ENCODE measurements around the gene PPP2R2C.

PPP2R2C gene

DNA sequence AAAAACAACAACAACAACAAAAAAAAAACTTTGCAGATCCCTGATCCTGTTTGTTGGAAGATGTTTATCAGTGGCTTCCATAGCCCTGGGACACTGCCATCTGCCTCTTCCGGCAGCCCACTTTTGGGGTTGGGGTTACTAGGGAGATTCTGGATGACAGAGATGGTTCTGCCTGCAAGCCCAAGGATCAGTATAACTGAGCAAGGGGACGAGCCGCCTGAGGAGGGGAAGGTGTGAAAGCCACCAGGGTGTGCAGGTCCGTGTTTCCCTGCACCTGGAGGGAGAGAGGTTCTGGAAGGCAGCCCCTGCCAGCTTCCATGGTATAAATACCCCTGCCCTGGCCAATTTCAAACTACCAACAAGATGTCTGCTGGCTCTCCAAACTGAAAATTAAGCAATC lies 41.5 kb downstream of the PPP2R2C start:
- H3K4me3 ChIP-seq (ENCODE audit: low read depth, low read length) = no peak overlapping the region

DNA sequence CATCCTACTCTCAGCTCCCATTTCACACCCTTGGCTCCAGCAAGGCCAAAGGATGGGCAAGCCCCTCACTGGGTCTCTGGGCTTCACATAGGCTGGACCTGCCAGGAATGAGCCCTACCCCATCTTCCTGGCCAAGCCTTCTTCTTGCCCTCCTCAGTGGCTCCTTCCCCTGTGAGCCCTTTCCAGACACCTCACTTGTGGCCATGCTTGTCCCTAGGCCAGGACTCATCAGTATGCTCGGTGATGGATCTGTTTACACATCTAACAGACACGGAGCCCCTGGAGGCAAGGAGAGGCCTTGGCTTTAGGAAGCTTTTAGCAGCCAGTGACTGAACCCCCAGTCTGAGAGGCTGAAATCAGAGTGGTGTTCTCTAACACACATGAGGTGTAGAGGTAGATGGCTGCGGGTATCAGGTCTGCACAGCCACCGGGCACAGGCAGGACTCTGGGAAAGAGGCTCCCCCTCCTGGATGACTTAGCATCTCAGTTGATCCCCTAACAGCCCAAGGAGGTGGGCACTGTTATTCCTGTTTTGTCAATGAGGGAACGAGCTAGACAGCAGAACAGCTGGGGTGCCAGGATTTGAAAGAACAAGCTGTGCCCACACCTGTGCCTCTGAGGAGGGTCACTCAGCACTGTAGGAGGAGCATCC lies 44.8 kb downstream of the PPP2R2C start:
- no peaks in the 10 kb centered on the region for H3K4me1 ChIP-seq (ENCODE audit: control insufficient read depth, insufficient read depth, low read length)
- no peak overlapping the region for H3K27ac ChIP-seq (ENCODE audit: low read depth, low read length)
- H3K36me3 ChIP-seq (ENCODE audit: control insufficient read depth, insufficient read depth, low read length) = no peaks in the 10 kb centered on the region
- H3K9ac ChIP-seq (ENCODE audit: low read depth, low read length) = no peak overlapping the region
- no peaks in the 10 kb centered on the region for H3K9me3 ChIP-seq (ENCODE audit: control insufficient read depth, insufficient read depth, low read length)
- H3K27me3 ChIP-seq (ENCODE audit: control insufficient read depth, insufficient read depth, low read length) = no peaks in the 10 kb centered on the region
- H3K4me3 ChIP-seq (ENCODE audit: low read depth, low read length) = no peak overlapping the region

More for the DNA sequence above, 41.5 kb downstream of the PPP2R2C start:
- Histone ChIP-seq H3K36me3 (ENCODE audit: control insufficient read depth, insufficient read depth, low read length) (no peaks in the 10 kb centered on the region), H3K4me1 (ENCODE audit: control insufficient read depth, insufficient read depth, low read length) (no peaks in the 10 kb centered on the region), H3K9ac (ENCODE audit: low read depth, low read length) (no peak overlapping the region), H3K27ac (ENCODE audit: low read depth, low read length) (no peak overlapping the region), H3K9me3 (ENCODE audit: control insufficient read depth, insufficient read depth, low read length) (peaks cover 3% of the 10 kb centered on the region; the same call in 1 of the 2 replicates), H3K27me3 (ENCODE audit: control insufficient read depth, insufficient read depth, low read length) (no peaks in the 10 kb centered on the region)

DNA sequence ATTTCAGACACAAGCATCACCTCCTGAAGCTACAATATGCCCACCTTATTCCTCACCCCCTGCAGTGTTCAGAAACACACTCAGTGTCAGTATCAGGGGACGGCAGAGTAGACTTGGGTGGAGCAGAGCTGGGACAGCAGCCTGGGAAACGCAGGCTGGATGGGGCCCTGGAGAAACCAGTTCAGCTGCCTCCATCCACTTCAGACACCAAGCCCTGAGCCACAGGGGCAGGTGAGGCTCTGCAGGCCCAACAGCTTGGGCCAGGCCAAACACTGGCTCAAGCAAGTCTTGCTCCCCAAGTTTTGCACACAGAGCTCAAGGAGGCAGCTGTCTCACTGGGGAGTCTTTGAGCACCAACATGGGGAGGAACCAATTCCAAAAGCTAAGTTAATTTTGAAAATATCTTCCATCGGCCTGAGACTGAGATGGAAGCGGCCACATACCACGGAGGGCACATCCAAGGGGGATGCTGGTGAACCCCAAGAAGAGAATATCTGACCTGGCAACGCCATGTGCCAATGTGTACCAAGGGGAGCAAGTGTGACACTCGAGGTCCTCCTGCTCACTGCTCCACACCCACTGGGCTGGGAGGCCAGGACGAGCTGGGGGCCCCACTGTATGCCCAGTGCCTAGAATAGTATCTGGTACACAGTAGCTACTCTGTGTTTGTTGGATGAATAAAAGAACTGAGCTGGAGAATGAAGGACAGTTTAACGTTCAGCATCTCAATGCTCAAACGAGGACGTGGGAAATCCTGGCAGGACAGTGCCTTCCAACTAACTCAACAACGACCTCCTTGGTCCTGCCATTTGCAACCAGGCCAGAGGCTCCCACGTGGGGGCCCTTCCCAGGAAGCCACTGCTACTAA lies 45.6 kb downstream of the PPP2R2C start:
- no peak overlapping the region for H3K27ac ChIP-seq (ENCODE audit: low read depth, low read length)
- H3K27me3 ChIP-seq (ENCODE audit: control insufficient read depth, insufficient read depth, low read length) = no peaks in the 10 kb centered on the region
- no peaks in the 10 kb centered on the region for H3K36me3 ChIP-seq (ENCODE audit: control insufficient read depth, insufficient read depth, low read length)
- no peak overlapping the region for H3K9ac ChIP-seq (ENCODE audit: low read depth, low read length)
- H3K4me3 ChIP-seq (ENCODE audit: low read depth, low read length) = no peak overlapping the region
- H3K4me1 ChIP-seq (ENCODE audit: control insufficient read depth, insufficient read depth, low read length) = no peaks in the 10 kb centered on the region
- H3K9me3 ChIP-seq (ENCODE audit: control insufficient read depth, insufficient read depth, low read length) = no peaks in the 10 kb centered on the region

DNA sequence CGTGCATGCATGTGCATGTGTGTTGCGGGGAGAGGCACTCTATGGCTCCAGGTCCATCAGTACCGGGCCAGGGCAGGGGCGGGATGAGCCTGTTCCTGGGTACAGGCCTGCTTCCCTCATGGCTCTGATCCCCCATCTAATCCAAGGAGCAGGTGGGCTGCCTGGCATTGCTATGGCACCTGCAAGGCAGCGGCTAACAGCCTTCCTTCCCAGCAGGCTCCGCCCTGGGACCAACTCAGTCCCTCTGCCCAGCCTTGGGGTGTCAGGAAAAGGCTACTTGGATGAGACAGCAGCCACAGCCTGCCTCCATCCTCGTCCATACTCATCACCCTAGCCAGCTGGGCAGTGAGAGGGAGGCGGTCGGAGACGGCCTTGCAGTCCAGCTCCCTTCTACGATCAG lies 46.5 kb downstream of the PPP2R2C start:
- Histone ChIP-seq H3K27me3 (ENCODE audit: control insufficient read depth, insufficient read depth, low read length) (no peaks in the 10 kb centered on the region), H3K9ac (ENCODE audit: low read depth, low read length) (no peak overlapping the region), H3K9me3 (ENCODE audit: control insufficient read depth, insufficient read depth, low read length) (no peaks in the 10 kb centered on the region), H3K36me3 (ENCODE audit: control insufficient read depth, insufficient read depth, low read length) (no peaks in the 10 kb centered on the region), H3K4me3 (ENCODE audit: low read depth, low read length) (no peak overlapping the region), H3K4me1 (ENCODE audit: control insufficient read depth, insufficient read depth, low read length) (no peaks in the 10 kb centered on the region), H3K27ac (ENCODE audit: low read depth, low read length) (no peak overlapping the region)

DNA sequence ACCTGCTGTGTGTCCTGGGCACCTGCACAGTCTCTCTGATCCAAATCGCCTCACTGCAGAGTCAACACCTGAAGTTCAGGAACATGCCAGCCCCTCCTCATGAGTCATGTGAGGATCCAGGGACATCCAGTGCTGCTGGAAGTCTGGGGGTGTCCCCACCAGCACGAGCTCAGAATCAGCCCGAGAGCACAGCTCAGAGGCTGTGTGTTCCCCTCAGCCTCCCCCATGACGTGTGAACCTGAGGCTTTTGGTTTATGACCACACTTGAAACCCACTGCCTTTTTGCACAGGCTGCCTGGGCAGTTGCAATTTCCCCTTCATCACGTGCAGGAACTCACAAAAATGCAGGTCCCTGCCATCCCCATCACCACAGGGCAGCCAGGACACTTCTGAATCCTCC lies 47.1 kb downstream of the PPP2R2C start:
- no peaks in the 10 kb centered on the region for H3K9me3 ChIP-seq (ENCODE audit: control insufficient read depth, insufficient read depth, low read length)
- no peaks in the 10 kb centered on the region for H3K4me1 ChIP-seq (ENCODE audit: control insufficient read depth, insufficient read depth, low read length)
- no peaks in the 10 kb centered on the region for H3K27me3 ChIP-seq (ENCODE audit: control insufficient read depth, insufficient read depth, low read length)
- H3K4me3 ChIP-seq (ENCODE audit: low read depth, low read length) = no peak overlapping the region
- H3K9ac ChIP-seq (ENCODE audit: low read depth, low read length) = no peak overlapping the region
- H3K27ac ChIP-seq (ENCODE audit: low read depth, low read length) = no peak overlapping the region
- H3K36me3 ChIP-seq (ENCODE audit: control insufficient read depth, insufficient read depth, low read length) = no peaks in the 10 kb centered on the region

DNA sequence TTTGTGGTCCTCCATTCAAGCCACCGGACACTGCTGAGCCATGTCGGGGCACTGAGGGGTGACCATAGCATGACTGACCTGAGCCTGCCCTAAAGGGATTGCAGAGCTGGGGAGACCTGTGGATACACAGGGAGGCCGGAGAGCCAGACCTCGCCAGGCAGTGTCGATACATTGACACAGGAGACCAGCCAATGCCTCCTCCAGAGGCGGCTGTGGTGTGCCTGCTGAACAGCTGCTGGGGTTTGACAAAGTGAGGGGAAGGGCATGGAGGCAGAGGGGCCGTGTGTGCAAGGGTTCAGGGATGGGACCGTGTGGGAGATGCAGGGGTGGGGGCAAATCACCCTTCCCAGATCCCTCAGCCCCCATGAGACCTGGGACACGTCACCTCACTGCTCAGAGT lies 48.0 kb downstream of the PPP2R2C start:
- no peaks in the 10 kb centered on the region for H3K27me3 ChIP-seq (ENCODE audit: control insufficient read depth, insufficient read depth, low read length)
- no peak overlapping the region for H3K27ac ChIP-seq (ENCODE audit: low read depth, low read length)
- H3K9me3 ChIP-seq (ENCODE audit: control insufficient read depth, insufficient read depth, low read length) = no peaks in the 10 kb centered on the region
- no peak overlapping the region for H3K9ac ChIP-seq (ENCODE audit: low read depth, low read length)
- H3K4me3 ChIP-seq (ENCODE audit: low read depth, low read length) = no peak overlapping the region
- no peaks in the 10 kb centered on the region for H3K36me3 ChIP-seq (ENCODE audit: control insufficient read depth, insufficient read depth, low read length)
- H3K4me1 ChIP-seq (ENCODE audit: control insufficient read depth, insufficient read depth, low read length) = no peaks in the 10 kb centered on the region

DNA sequence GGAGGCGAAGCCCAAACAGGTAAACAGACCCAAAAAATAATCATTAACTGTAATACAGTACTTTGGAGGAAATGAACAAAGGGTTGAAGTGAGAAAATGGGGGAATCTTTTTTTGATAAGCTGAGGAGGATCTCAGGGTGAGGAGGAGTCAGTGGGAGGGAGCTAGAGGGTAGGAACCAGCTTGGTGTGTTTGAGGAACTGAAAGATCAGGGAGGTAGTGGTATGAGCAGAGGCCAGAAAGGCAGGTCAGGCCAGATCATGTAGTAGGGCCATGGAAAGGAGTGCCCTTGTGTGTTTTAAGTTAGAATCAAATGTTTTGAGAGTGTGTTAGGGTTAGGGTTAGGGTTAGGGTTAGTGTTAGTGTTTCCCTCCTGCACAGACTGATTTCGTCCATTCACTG lies 48.8 kb downstream of the PPP2R2C start:
- Histone ChIP-seq H3K27me3 (ENCODE audit: control insufficient read depth, insufficient read depth, low read length) (no peaks in the 10 kb centered on the region), H3K4me1 (ENCODE audit: control insufficient read depth, insufficient read depth, low read length) (no peaks in the 10 kb centered on the region), H3K27ac (ENCODE audit: low read depth, low read length) (no peak overlapping the region), H3K9ac (ENCODE audit: low read depth, low read length) (no peak overlapping the region), H3K36me3 (ENCODE audit: control insufficient read depth, insufficient read depth, low read length) (no peaks in the 10 kb centered on the region), H3K4me3 (ENCODE audit: low read depth, low read length) (no peak overlapping the region), H3K9me3 (ENCODE audit: control insufficient read depth, insufficient read depth, low read length) (no peaks in the 10 kb centered on the region)

DNA sequence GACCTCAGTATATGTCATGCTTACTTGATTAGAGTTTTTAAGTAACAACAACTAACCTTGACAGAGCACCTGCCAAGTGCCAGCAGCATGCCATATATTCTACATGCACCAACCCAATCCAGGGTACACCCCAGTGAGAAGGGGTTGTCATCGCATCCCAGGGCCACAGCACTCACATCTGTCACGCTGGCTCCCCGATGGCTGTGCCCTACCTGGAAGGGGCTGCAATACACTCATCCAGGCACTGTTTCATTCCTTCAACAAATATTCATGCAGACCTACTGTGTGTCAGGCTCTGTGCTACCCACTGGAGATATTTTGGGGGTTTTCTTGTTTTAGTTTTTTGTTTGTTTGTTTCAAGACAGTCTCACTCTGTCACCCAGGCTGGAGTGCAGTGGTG lies 49.5 kb downstream of the PPP2R2C start:
- Histone ChIP-seq H3K36me3 (ENCODE audit: control insufficient read depth, insufficient read depth, low read length) (no peaks in the 10 kb centered on the region), H3K9ac (ENCODE audit: low read depth, low read length) (no peak overlapping the region), H3K27ac (ENCODE audit: low read depth, low read length) (no peak overlapping the region), H3K9me3 (ENCODE audit: control insufficient read depth, insufficient read depth, low read length) (no peaks in the 10 kb centered on the region), H3K27me3 (ENCODE audit: control insufficient read depth, insufficient read depth, low read length) (no peaks in the 10 kb centered on the region), H3K4me1 (ENCODE audit: control insufficient read depth, insufficient read depth, low read length) (no peaks in the 10 kb centered on the region), H3K4me3 (ENCODE audit: low read depth, low read length) (no peak overlapping the region)

DNA sequence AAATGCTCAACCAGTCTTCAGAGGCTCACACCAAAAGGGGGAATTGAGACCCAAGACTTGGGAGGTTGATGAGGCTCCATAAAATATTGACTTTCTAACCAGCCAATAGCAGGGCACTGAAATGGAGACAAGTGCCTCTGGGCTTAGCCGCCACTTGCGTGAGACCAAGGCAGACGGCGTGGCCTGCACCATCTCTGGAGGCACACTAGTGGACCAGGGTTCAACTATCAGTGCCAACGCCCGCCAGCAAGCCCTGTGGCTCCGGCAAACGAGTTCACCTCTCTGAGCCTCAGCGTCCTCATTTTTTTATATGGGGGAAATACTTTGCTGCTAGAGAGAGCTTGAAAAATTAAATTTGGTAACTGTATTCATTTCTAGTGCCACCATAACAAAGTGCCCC lies 50.3 kb downstream of the PPP2R2C start:
- no peak overlapping the region for H3K9ac ChIP-seq (ENCODE audit: low read depth, low read length)
- H3K9me3 ChIP-seq (ENCODE audit: control insufficient read depth, insufficient read depth, low read length) = no peaks in the 10 kb centered on the region
- no peaks in the 10 kb centered on the region for H3K36me3 ChIP-seq (ENCODE audit: control insufficient read depth, insufficient read depth, low read length)
- no peaks in the 10 kb centered on the region for H3K27me3 ChIP-seq (ENCODE audit: control insufficient read depth, insufficient read depth, low read length)
- H3K4me3 ChIP-seq (ENCODE audit: low read depth, low read length) = no peak overlapping the region
- no peak overlapping the region for H3K27ac ChIP-seq (ENCODE audit: low read depth, low read length)
- H3K4me1 ChIP-seq (ENCODE audit: control insufficient read depth, insufficient read depth, low read length) = no peaks in the 10 kb centered on the region

DNA sequence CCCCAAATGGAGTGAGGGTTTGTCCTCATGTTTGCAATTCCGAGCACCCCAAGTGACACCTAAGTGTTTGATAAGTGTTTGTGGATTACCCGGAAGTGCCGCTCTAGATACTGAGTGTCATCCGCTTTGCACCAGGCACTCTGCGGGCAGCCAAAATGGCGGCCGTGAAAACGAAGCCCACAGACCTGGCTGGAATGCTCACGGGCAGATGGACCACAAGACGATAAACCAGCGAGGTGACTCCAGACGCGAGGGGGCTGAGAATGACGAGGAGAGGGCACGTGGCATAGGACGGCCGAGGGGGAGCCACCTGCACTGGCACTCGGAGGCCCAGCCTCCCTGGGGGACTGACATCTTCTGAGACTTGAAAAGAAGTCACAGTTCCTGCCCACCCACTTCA lies 51.0 kb downstream of the PPP2R2C start:
- Histone ChIP-seq H3K4me1 (ENCODE audit: control insufficient read depth, insufficient read depth, low read length) (peaks cover 6% of the 10 kb centered on the region; the same call in 1 of the 2 replicates), H3K9me3 (ENCODE audit: control insufficient read depth, insufficient read depth, low read length) (no peaks in the 10 kb centered on the region), H3K27ac (ENCODE audit: low read depth, low read length) (no peak overlapping the region), H3K9ac (ENCODE audit: low read depth, low read length) (no peak overlapping the region), H3K36me3 (ENCODE audit: control insufficient read depth, insufficient read depth, low read length) (no peaks in the 10 kb centered on the region), H3K27me3 (ENCODE audit: control insufficient read depth, insufficient read depth, low read length) (no peaks in the 10 kb centered on the region), H3K4me3 (ENCODE audit: low read depth, low read length) (no peak overlapping the region)

DNA sequence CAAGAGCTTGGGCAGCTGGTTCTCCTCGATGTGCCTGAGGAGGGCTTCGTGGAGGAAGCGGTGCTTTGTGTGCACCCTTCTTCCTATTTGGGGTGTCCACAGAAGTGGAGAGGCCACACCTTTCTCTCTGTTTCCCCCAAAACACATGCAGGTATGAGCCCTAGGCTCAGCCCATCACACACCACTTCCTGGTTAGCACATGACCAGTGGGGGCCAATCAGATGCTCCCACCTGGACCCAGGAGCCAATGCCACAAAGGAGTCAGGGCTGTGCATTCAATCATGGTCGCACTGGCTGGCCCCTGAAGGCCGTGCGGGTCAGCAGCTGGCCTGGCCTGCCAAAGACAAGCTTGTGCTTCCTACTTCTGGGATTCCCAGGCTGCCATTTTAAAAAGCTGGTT lies 51.4 kb downstream of the PPP2R2C start:
- Histone ChIP-seq H3K9me3 (ENCODE audit: control insufficient read depth, insufficient read depth, low read length) (no peaks in the 10 kb centered on the region), H3K27me3 (ENCODE audit: control insufficient read depth, insufficient read depth, low read length) (no peaks in the 10 kb centered on the region), H3K4me3 (ENCODE audit: low read depth, low read length) (no peak overlapping the region), H3K27ac (ENCODE audit: low read depth, low read length) (no peak overlapping the region), H3K36me3 (ENCODE audit: control insufficient read depth, insufficient read depth, low read length) (no peaks in the 10 kb centered on the region), H3K9ac (ENCODE audit: low read depth, low read length) (no peak overlapping the region), H3K4me1 (ENCODE audit: control insufficient read depth, insufficient read depth, low read length) (peaks cover 10% of the 10 kb centered on the region; the same call in 1 of the 2 replicates)

All from HUES48 (cell line).